Common myeloid progenitor, CD34-positive (primary cell): ENCODE data around the gene HLF.

Experiments
- CTCF ChIA-PET: fragments of 350-600 bp; sonication (Branson Sonifier 250); formaldehyde crosslinking; loops from one replicate; lab custom pipeline; 2021; ENCODE audit warnings: antibody characterized with exemption; lab: Charles Lee
- POLR2A ChIA-PET: fragments of 350-600 bp; sonication (Branson Sonifier 250); formaldehyde crosslinking; loops from one replicate; lab custom pipeline; 2021; ENCODE audit warnings: antibody characterized with exemption; lab: Charles Lee
- DNase-seq, 3 donors: peaks; one replicate each; pipeline versions ENCODE4 v3.0.0 to v3.0.0-alpha.2; 2013
- H3K27ac ChIP-seq, 2 experiments: 1 replicate in 1 of 2; 2 replicates in 1 of 2; pipeline ENCODE4 v1.7.0; 2013; ENCODE audit warnings: inconsistent platforms in 2 of 2, low read length in 2 of 2, mild to moderate bottlenecking in 2 of 2, low read depth in 1 of 2, moderate library complexity in 1 of 2; ENCODE audit not compliant: severe bottlenecking in 2 of 2, insufficient read depth in 1 of 2, poor library complexity in 1 of 2
- H3K27me3 ChIP-seq, 5 experiments: replicated peaks in 2 of 5; 1 replicate in 3 of 5; 2 replicates in 2 of 5; pipeline versions ENCODE4 v1.6.1 to v1.7.0; 2013; ENCODE audit warnings: low read length in 4 of 5, mild to moderate bottlenecking in 2 of 5, moderate library complexity in 2 of 5, inconsistent platforms in 1 of 5; ENCODE audit not compliant: insufficient read depth in 5 of 5, control insufficient read depth in 4 of 5
- H3K36me3 ChIP-seq, 4 experiments: 1 replicate in 2 of 4; 2 replicates in 2 of 4; pipeline versions ENCODE4 v1.6.1 to v1.7.0; 2013; ENCODE audit warnings: low read length in 3 of 4, control low read depth in 1 of 4, mild to moderate bottlenecking in 1 of 4; ENCODE audit not compliant: control insufficient read depth in 4 of 4, insufficient read depth in 4 of 4
- H3K4me1 ChIP-seq, 4 experiments: 1 replicate in 3 of 4; 2 replicates in 1 of 4; pipeline versions ENCODE4 v1.6.1 to v1.7.1; 2013; ENCODE audit warnings: low read length in 3 of 4, mild to moderate bottlenecking in 3 of 4, control low read depth in 1 of 4, inconsistent platforms in 1 of 4, moderate library complexity in 1 of 4; ENCODE audit not compliant: control insufficient read depth in 4 of 4, insufficient read depth in 4 of 4; ENCODE audit errors: control extremely low read depth in 1 of 4
- H3K4me3 ChIP-seq, 7 experiments: 1 replicate in 4 of 7; 2 replicates in 3 of 7; pipeline versions ENCODE4 v1.5.1 to v1.7.0; 2013; ENCODE audit warnings: mild to moderate bottlenecking in 7 of 7, low read length in 6 of 7, moderate library complexity in 6 of 7, inconsistent platforms in 2 of 7, low read depth in 2 of 7, control low read depth in 1 of 7; ENCODE audit not compliant: insufficient read depth in 4 of 7, control insufficient read depth in 1 of 7; ENCODE audit errors: extremely low read depth in 1 of 7
- H3K9me3 ChIP-seq, 5 experiments: 1 replicate in 4 of 5; 2 replicates in 1 of 5; pipeline versions ENCODE4 v1.6.1 to v1.7.1; 2013; ENCODE audit warnings: low read length in 4 of 5, mild to moderate bottlenecking in 2 of 5, inconsistent platforms in 1 of 5, low read depth in 1 of 5, moderate library complexity in 1 of 5; ENCODE audit not compliant: control insufficient read depth in 4 of 5, insufficient read depth in 2 of 5; ENCODE audit errors: control extremely low read depth in 1 of 5
- WGBS: methylation state at CpG from one replicate; pipeline ENCODE4 v1.1.5; 2013; ENCODE audit not compliant: insufficient coverage; 5-methylcytosine and 5-hydroxymethylcytosine counted together

HLF gene

GRCh38 chr17:55282741-55283140 is 18.0 kb downstream of the HLF start:
- Histone ChIP-seq H3K27me3 (no peaks in the 10 kb centered on the region), H3K27ac (peak overlapping the region in 1 of 2 experiments; percentile 46), H3K36me3 (peaks cover 0 to 12% (median 5%) of the 10 kb centered on the region in 4 experiments), H3K4me1 (peaks cover 8 to 67% (median 37%) of the 10 kb centered on the region in 4 experiments), H3K9me3 (no peaks in the 10 kb centered on the region), H3K4me3 (peak overlapping the region in 1 of 7 experiments; percentile 12)
- DNase-seq, result peak in 2 of 3 donors; percentile 36 to 55
- ChIA-PET CTCF (interaction anchor here (0.9 kb wide), 1 partner anchor 12 kb away, joined by 5 read pairs; no protein-coding TSS in a partner anchor), POLR2A (no interaction called here)
- WGBS, result 41% methylated on average over 3 of the region's 5 CpGs

DNA sequence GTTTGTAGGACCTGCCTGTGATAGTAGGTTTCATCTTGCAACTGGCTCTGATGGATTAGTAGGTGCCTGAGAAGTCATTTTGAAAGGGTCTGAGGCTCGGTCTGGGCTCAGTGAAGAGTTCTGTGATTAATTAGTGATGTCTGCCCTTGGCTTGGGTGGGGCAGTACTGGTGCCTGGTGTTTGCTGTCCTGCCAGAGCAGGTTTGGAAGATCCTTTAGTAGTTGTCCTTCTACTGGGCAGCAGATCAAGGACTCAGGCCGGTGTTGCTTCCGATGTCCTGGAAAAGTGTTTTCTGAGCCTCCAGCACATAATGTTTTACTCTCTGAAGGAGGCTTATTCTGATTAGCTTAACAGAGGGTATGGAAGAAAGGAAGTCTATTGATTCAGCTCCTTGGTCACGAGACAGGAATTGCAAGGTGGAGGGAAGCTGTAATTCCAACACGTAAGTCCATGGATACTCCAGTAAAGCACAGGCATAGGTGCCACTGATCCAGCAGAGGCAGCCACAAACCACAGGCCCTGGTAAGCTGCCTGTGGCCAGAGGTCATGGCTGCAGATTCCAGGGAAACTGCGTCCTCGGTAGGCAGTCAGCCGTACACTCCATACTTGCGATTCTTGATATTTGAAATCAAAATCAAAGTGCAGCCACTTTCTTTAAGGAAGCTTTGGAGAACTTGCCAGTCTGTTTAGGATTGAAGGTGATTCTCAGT is 18.7 kb downstream of the HLF start:
- peaks cover 8 to 60% (median 32%) of the 10 kb centered on the region in 4 experiments for H3K4me1 ChIP-seq
- peak overlapping the region in 1 of 2 experiments; percentile 46 for H3K27ac ChIP-seq
- CTCF ChIA-PET, result interaction anchor here (0.9 to 4.2 kb wide), 8 partner anchors 8 to 228 kb away, joined by 3 to 33 read pairs (median 4); no protein-coding TSS in a partner anchor
- H3K36me3 ChIP-seq, result peaks cover 0 to 12% (median 5%) of the 10 kb centered on the region in 4 experiments
- no peak for DNase-seq
- POLR2A ChIA-PET, result no interaction called here
- no peaks in the 10 kb centered on the region for H3K27me3 ChIP-seq
- 84% methylated on average over 9 of the region's 9 CpGs for WGBS
- no peaks in the 10 kb centered on the region for H3K9me3 ChIP-seq
- peak overlapping the region in 2 of 7 experiments; percentile 25 to 32 for H3K4me3 ChIP-seq

GRCh38 chr17:55284001-55284884 is 19.5 kb downstream of the HLF start:
- peak in 2 of 3 donors; percentile 62 to 71 for DNase-seq
- CTCF ChIA-PET, result interaction anchor here (1.0 to 4.2 kb wide), 7 partner anchors 9 to 229 kb away, joined by 3 to 33 read pairs (median 4); no protein-coding TSS in a partner anchor
- Histone ChIP-seq H3K9me3 (no peaks in the 10 kb centered on the region), H3K4me1 (peaks cover 8 to 58% (median 31%) of the 10 kb centered on the region in 4 experiments), H3K4me3 (peak overlapping the region in 4 of 7 experiments; percentile 7 to 48 (median 28)), H3K27me3 (no peaks in the 10 kb centered on the region), H3K36me3 (peaks cover 1 to 17% (median 7%) of the 10 kb centered on the region in 4 experiments), H3K27ac (peak overlapping the region; percentile 13 to 72)
- 40% methylated on average over 3 of the region's 7 CpGs for WGBS
- POLR2A ChIA-PET, result interaction anchor here (0.6 kb wide), 1 partner anchor 215 kb away, joined by 3 read pairs; no protein-coding TSS in a partner anchor

DNA sequence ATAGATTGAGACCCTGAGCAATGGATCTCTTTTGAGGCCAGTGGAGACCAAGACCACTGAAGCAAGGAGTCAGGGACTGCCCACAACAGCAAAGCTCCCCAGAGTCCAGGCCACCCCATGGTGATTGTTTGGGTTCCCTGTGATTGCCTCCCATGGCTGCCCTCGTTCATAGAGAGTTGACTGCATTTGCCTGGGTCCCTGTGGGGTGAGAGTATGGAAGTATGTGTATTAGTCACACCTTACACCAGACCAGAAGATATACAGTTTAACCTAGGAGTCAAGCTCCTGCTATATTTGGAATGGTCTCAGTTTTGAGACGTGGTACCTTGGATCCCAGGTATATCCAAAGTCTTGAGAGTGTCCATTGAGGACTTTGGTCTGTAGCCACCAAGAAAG is 20.2 kb downstream of the HLF start:
- no peak for DNase-seq
- WGBS, result 100% methylated on average over 1 of the region's 2 CpGs
- H3K27ac ChIP-seq, result peak overlapping the region; percentile 13 to 72
- POLR2A ChIA-PET, result interaction anchor here (0.6 kb wide), 1 partner anchor 216 kb away, joined by 3 read pairs; no protein-coding TSS in a partner anchor
- no peaks in the 10 kb centered on the region for H3K27me3 ChIP-seq
- CTCF ChIA-PET, result interaction anchor here (1.8 to 4.2 kb wide), 2 partner anchors 10 kb away, joined by 6 to 33 read pairs; no protein-coding TSS in a partner anchor
- no peaks in the 10 kb centered on the region for H3K9me3 ChIP-seq
- H3K4me3 ChIP-seq, result peak overlapping the region in 1 of 7 experiments; percentile 2
- peaks cover 2 to 22% (median 11%) of the 10 kb centered on the region in 4 experiments for H3K36me3 ChIP-seq
- H3K4me1 ChIP-seq, result peaks cover 8 to 55% (median 31%) of the 10 kb centered on the region in 4 experiments

- peaks cover 0 to 2% (median under 1%) of the 10 kb centered on the region in 5 experiments for H3K9me3 ChIP-seq
- H3K36me3 ChIP-seq, result peaks cover 6 to 23% (median 14%) of the 10 kb centered on the region in 4 experiments
- H3K4me1 ChIP-seq, result peaks cover 8 to 55% (median 31%) of the 10 kb centered on the region in 4 experiments
- peak in 2 of 3 donors; percentile 60 to 68 for DNase-seq
- H3K4me3 ChIP-seq, result peak overlapping the region in 3 of 7 experiments; percentile 1 to 30 (median 24)
- ChIA-PET POLR2A (interaction anchor here (0.6 kb wide), 2 partner anchors 54 to 312 kb away, joined by 3 read pairs; no protein-coding TSS in a partner anchor), CTCF (interaction anchor here (0.8 to 4.2 kb wide), 4 partner anchors 9 to 21 kb away, joined by 3 to 33 read pairs (median 4); partner anchors contain the start of gene HLF)
- WGBS, result 46% methylated on average over 9 of the region's 11 CpGs
- H3K27ac ChIP-seq, result peak overlapping the region in 1 of 2 experiments; percentile 72
- no peaks in the 10 kb centered on the region for H3K27me3 ChIP-seq
Measured at GRCh38 chr17:55285340-55286301, 20.9 kb downstream of the HLF start.
